Thyroid gland (tissue), 4 donors: Measurements from ENCODE around the gene ODAPH. TPM values are rescaled to one million over a fixed set of nuclear protein-coding genes. Genes with fewer than 3 reads are reported as not detected.

ENCODE experiments used
- DNase-seq, 2 donors: peaks; one replicate each; pipeline ENCODE4 v3.0.0-alpha.2; 2019
- H3K27ac ChIP-seq, 3 donors: fragments of 200-600 bp; sonication (generic); 1 replicate in 2 of 3; 2 replicates in 1 of 3; pipeline ENCODE4 v1.5.1; 2016 to 2019; ENCODE audit warnings: mild to moderate bottlenecking in 1 of 3, moderate library complexity in 1 of 3
- H3K27me3 ChIP-seq: fragments of 200-600 bp; sonication (generic); one replicate; pipeline ENCODE4 v1.5.1; 2019
- H3K36me3 ChIP-seq, 2 donors: fragments of 200-600 bp; sonication (generic); one replicate each; pipeline ENCODE4 v1.5.1; 2016 to 2019
- H3K4me1 ChIP-seq, 2 donors: fragments of 200-600 bp; sonication (generic); one replicate each; pipeline ENCODE4 v1.5.1; 2017 to 2019
- H3K4me3 ChIP-seq, 3 donors: fragments of 200-600 bp; sonication (generic); replicated peaks in 1 of 3; 1 replicate in 2 of 3; 2 replicates in 1 of 3; pipeline ENCODE4 v1.5.1; 2016; ENCODE audit warnings: mild to moderate bottlenecking in 1 of 3
- H3K9me3 ChIP-seq: fragments of 200-600 bp; sonication (generic); one replicate; pipeline ENCODE4 v1.5.1; 2017
- CTCF ChIP-seq, 6 experiments: fragments of 200-600 bp in 3 of 6; fragments of 450-650 bp in 3 of 6; sonication (generic) in 3 of 6; IDR thresholded peaks; one replicate each; pipeline ENCODE4 v1.5.1; 2016 to 2019; ENCODE audit warnings: antibody characterized with exemption in 6 of 6, mild to moderate bottlenecking in 2 of 6, inconsistent platforms in 1 of 6, moderate library complexity in 1 of 6
- POLR2A ChIP-seq, 2 donors: fragments of 450-650 bp; IDR thresholded peaks; one replicate each; pipeline ENCODE4 v1.6.1; 2017; ENCODE audit warnings: antibody characterized with exemption in 2 of 2, mild to moderate bottlenecking in 2 of 2, moderate library complexity in 1 of 2
- WGBS, 2 donors: methylation state at CpG; one replicate each; pipeline ENCODE4 v1.1.5; 2017; 5-methylcytosine and 5-hydroxymethylcytosine counted together
- intact Hi-C: fragments of 100-400 bp; cut with DNase I; formaldehyde crosslinking; loops from one replicate; pipeline ENCODE4 v1.15.1; 2023
- total RNA-seq, 4 donors: library from RNA; depleted of rRNA; stranded (reverse); fragments of >200 nt; gene quantifications; one replicate each; pipeline ENCODE4 v1.2.3, GENCODE V29; 2016

ODAPH gene
- total RNA-seq, 4 donors from 2014 or later = 0.29 TPM; not detected in 3

GRCh38 chr4:75565481-75565880 is 9.6 kb downstream of the ODAPH start:
- TF ChIP-seq POLR2A (IDR thresholded peaks at IDR 0.05) (no peak), CTCF (IDR thresholded peaks at IDR 0.05) (no peak)
- no peak overlapping the region for H3K27ac ChIP-seq
- H3K4me3 ChIP-seq = no peak overlapping the region
- no peaks in the 10 kb centered on the region for H3K36me3 ChIP-seq
- no peak for DNase-seq
- no peaks in the 10 kb centered on the region for H3K4me1 ChIP-seq
- intact Hi-C loops = no loop called here
- no peaks in the 10 kb centered on the region for H3K9me3 ChIP-seq
- H3K27me3 ChIP-seq = no peaks in the 10 kb centered on the region

GRCh38 chr4:75566911-75567310 is 11.0 kb downstream of the ODAPH start:
- Histone ChIP-seq H3K4me1 (no peaks in the 10 kb centered on the region), H3K4me3 (no peak overlapping the region), H3K27me3 (no peaks in the 10 kb centered on the region), H3K36me3 (no peaks in the 10 kb centered on the region), H3K9me3 (no peaks in the 10 kb centered on the region), H3K27ac (no peak overlapping the region)
- DNase-seq = no peak
- WGBS, 2 donors = 79 to 92% methylated on average over 1 of the region's 1 CpG
- intact Hi-C loops = no loop called here
- TF ChIP-seq POLR2A (IDR thresholded peaks at IDR 0.05) (no peak), CTCF (IDR thresholded peaks at IDR 0.05) (no peak)

- intact Hi-C loops = no loop called here
- Histone ChIP-seq H3K27ac (no peak overlapping the region), H3K4me3 (no peak overlapping the region), H3K4me1 (no peaks in the 10 kb centered on the region), H3K36me3 (no peaks in the 10 kb centered on the region), H3K27me3 (no peaks in the 10 kb centered on the region), H3K9me3 (no peaks in the 10 kb centered on the region)
- no peak for DNase-seq
- TF ChIP-seq POLR2A (IDR thresholded peaks at IDR 0.05) (no peak), CTCF (IDR thresholded peaks at IDR 0.05) (no peak)
- WGBS, 2 donors = 89 to 93% methylated on average over 2 of the region's 2 CpGs
Measured at GRCh38 chr4:75567725-75568124, 11.9 kb downstream of the ODAPH start.

GRCh38 chr4:75584067-75584466 is 28.2 kb downstream of the ODAPH start:
- no peak overlapping the region for H3K27ac ChIP-seq
- H3K4me3 ChIP-seq = no peak overlapping the region
- peak in 1 of 2 donors; percentile 13 for DNase-seq
- H3K4me1 ChIP-seq = no peaks in the 10 kb centered on the region
- no peak for TF ChIP-seq POLR2A (IDR thresholded peaks at IDR 0.05)
- no peak for TF ChIP-seq CTCF (IDR thresholded peaks at IDR 0.05)
- intact Hi-C loops = no loop called here
- WGBS, 2 donors = 90 to 93% methylated on average over 2 of the region's 2 CpGs
- no peaks in the 10 kb centered on the region for H3K27me3 ChIP-seq
- no peaks in the 10 kb centered on the region for H3K36me3 ChIP-seq
- no peaks in the 10 kb centered on the region for H3K9me3 ChIP-seq

GRCh38 chr4:75593393-75593792 is 37.5 kb downstream of the ODAPH start:
- Histone ChIP-seq H3K4me1 (no peaks in the 10 kb centered on the region), H3K27ac (no peak overlapping the region), H3K9me3 (no peaks in the 10 kb centered on the region), H3K36me3 (no peaks in the 10 kb centered on the region), H3K4me3 (no peak overlapping the region), H3K27me3 (no peaks in the 10 kb centered on the region)
- WGBS, 2 donors = 85 to 88% methylated on average over 1 of the region's 1 CpG
- intact Hi-C loops = no loop called here
- TF ChIP-seq POLR2A (IDR thresholded peaks at IDR 0.05) (no peak), CTCF (IDR thresholded peaks at IDR 0.05) (no peak)
- DNase-seq = no peak
